GM18951 (cell line): Measurements from ENCODE around the gene DCLK2.

Experiments used
- POLR2A ChIP-seq: IDR thresholded peaks from 4 replicates; pipeline ENCODE4 v1.6.1; 2011; ENCODE audit warnings: mild to moderate bottlenecking; ENCODE audit not compliant: insufficient read length, insufficient read depth; ENCODE audit errors: extremely low read depth
- in situ Hi-C: fragments of 300-500 bp; cut with MboI; formaldehyde crosslinking; loops from one replicate; pipeline ENCODE4 v1.12.0; 2022; ENCODE audit warnings: low sequenced_read_pairs, mixed read lengths, inconsistent platforms; ENCODE audit not compliant: unreplicated experiment

Gene DCLK2

DNA sequence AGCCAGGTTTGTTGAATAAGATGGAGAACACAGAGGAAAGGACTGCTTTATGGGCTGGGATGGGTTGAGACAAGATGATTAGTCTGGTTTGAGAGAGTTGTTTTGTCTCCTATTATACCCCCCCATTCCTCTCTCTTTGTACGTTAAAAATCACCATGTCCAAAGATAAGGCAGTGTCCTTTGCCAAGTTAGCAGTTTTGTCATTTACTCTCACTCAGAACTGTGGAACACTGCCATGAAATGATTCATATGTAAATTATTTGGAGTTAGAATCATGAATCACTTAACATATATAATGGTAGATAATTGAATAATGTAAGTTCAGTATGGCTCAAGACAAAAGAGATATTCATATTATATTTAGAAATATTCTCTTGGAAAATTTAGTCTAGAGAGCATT is 151.3 kb downstream of the DCLK2 start:
- no peak for TF ChIP-seq POLR2A
- in situ Hi-C loops: no loop called here

DNA sequence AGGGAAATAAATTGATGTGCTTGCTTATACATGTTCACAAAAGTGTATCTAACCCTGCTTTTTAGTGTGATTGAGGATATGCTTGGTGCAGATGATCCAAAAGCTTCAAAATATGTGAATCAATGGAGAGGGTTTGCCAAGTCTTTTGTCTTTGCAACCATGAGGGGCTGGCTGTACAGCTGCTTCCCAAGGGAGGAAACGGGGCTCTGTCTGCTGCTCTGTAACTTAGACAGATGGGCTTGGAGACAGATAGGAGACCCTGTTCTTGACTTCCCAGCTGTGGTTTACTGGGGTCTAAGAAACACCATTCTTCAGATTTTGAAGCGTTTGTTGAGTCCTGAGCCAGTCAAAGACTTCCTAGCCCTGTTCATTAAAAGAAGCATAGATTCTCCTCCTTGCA is 152.3 kb downstream of the DCLK2 start:
- no peak for TF ChIP-seq POLR2A
- in situ Hi-C loops: no loop called here

DNA sequence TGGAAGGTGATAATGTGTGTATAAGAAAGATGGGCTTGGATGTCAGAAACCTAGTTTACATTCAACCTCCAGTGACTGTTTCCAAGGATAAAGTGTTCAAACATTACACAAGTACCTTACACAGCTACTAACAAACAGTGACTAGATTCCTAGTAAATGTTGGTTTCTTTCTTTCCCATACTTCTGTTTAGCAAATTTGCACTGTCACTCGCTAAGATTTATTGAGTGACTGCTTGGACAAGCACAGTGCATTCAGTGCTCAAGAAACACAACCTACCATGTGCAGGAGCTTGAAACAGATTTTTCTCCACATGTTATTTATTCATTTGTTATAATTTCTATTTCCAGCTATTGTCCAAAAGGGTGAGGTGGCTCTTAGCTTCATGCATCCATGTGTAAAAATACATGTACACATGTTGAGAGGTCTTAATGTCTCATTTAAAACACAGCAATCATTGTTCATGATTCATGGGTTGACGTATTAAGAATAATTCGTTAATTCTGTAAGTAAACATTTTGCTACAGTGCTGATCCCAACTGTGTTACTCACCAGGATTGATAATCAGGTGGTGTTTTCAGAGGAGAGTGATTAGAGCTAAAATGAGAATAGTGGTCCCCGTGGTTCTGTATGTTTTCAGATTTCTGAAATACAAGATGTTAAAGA is 153.0 kb downstream of the DCLK2 start:
- no peak for TF ChIP-seq POLR2A
- in situ Hi-C loops: no loop called here

DNA sequence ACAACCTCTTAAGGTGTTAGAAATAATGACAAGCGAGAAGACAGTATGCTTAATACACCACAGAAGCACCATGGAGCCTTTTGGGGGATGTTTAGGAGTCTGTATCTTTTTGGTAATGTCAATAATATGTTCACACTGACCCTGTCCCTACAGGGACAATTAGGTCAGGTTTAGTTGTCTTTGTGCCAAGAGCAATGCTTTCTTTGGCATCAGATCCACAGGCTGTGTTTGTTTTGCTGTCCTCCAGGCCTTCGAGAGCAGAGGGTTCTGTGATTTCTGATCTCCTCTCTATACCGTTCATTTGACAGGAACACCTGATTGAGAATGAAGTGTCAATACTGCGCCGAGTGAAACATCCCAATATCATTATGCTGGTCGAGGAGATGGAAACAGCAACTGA is 153.8 kb downstream of the DCLK2 start:
- TF ChIP-seq POLR2A: no peak

DNA sequence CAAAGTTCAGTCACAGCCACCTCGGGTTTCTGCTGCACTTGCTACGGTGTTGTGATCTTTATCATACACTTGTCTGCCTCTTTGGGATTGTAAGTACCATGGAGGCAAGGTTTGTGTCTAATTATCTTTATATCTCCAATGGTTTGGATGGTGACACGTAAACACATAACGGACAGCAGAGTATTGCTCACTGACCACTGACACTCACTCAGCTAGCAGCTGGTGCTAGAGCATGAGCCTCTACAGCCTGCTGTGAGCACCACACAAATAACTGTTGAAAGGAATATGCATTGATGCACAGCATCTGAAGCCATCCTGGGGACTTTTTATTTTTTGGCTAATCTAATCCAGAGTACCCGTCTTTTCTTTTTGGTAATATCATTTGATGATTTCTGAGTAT is 156.0 kb downstream of the DCLK2 start:
- in situ Hi-C loops: no loop called here
- TF ChIP-seq POLR2A: no peak

More for the DNA sequence above, 153.8 kb downstream of the DCLK2 start:
- in situ Hi-C loops: no loop called here

DNA sequence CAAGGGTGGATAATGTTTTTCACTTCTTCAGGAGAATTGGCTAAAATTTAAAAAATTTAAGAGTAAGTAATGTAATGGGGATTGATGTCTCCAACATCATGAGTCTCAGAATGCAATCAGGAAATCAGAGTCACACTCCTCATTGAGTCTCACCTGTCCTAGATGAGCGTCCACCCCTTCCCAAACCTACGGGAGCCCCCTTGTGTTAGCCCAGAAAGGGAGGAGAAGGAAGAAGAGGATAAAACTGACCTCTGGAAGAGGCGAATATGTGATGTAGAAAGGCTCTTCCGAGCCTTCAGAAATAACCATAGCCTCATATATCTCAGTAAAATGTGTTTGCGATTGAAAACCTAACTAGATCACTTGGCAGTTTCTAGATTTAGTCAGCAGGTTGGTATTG is 157.1 kb downstream of the DCLK2 start:
- TF ChIP-seq POLR2A: no peak
- in situ Hi-C loops: no loop called here

DNA sequence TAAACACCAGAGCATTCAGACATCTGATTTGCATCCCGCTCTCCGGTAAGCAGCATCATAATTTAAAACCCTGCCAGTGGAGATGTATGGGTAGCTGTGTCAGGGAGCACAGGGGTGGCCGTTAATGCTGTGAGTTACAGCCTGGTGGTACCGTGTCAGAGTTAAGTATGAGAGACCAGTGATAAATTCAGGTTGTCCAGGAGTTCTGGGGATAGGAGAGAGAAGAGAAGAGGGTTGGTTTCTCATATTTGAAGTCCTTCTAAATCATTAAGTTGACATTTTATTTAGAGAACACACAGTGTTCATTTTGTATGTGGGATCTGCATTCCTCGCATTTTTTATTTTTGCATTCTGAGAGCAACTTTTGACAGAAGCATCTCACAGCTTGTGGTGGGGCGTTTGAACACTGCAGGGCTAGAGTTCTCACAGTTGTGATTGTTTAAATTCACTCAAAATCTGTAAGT is 157.6 kb downstream of the DCLK2 start:
- in situ Hi-C loops: no loop called here
- no peak for TF ChIP-seq POLR2A

DNA sequence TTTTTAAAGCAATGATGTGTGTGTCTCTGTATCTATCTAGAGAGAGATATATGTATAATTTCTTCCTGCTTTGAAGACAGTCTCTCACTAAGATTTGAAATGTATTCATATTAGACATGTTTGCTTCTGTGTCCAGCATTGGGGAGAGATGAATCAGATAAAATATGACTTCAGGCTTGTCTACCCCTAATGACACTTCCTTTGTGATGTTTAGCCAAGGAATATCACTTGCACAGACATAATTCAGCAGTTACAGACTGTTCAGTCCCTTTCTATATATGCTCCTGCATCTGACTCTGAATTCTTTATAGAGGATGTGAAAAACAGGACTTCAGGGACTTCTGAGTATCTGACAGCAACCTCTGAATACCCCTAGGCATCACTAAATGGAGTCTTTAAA is 158.4 kb downstream of the DCLK2 start:
- TF ChIP-seq POLR2A: no peak
- in situ Hi-C loops: no loop called here

DNA sequence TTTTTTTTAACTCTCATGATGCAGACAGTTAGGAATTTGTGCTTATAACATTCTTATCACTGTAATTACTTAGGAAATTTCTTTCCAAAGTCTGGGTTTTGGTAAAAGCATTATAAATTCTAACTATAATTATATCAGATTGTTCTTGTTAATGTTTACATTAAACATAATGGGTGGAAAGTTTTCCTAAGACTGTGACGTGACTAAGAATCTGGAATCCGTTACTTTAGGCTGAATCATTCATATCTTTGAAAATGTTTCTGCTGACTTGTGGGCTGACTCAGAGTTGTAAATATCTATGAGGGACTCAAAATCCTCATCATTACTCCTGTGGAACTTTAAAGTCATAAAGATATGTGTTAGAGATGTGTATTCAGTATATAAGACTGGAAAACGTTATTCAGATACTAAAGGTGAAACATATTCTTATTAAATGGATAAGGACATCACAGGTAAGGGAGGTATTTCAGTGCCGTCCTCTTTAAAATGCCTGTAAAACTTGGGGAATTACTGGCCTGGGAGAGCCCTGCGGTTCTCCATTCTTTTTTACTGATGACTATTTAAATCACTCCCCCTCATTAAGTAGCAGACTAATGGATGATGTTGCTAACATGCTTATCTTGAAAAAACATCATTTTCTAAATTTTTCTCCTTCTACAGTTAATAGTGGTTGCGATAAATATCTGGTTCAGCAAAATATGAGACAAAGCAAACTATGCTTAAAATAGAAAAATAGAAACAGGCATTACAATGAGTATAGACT is 159.0 kb downstream of the DCLK2 start:
- in situ Hi-C loops: no loop called here
- no peak for TF ChIP-seq POLR2A

DNA sequence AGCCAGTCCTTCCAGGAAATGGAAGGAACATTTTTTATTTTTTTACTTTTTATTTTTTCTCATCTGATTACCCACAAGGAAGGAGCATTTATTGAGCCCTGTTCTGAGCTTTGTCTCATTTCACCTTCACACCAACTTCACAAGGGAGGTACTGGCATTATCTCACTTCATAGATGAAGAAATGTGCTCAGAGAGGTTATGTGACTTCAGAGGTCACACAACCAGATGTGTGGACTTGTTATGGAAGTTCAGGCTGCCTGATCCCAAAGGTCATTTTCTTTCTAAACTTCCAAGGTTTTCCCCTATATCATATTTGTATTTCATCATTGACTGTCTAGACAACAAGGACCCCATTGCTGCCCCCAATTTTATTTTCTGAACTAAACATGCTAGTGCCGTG is 160.3 kb downstream of the DCLK2 start:
- in situ Hi-C loops: no loop called here
- no peak for TF ChIP-seq POLR2A

DNA sequence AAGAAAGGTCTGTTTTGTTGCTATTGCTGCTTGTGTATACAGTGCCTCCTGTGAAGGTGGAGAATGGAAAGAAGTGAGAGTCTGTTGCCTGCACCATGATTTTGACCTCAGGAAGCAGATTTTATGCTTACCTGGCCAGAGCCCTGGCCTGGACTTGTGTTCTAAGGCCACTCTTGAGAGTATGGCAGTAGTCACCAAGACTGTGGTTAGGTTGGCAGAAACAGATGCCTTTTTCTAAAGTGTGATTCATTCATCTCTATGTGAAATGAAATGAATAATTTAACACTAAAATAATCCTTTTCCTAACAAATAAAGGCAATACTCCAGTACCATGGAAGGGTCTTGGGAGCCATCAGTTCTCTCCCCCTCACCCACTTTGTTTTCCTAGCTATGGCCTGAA is 161.8 kb downstream of the DCLK2 start:
- in situ Hi-C loops: no loop called here
- no peak for TF ChIP-seq POLR2A

DNA sequence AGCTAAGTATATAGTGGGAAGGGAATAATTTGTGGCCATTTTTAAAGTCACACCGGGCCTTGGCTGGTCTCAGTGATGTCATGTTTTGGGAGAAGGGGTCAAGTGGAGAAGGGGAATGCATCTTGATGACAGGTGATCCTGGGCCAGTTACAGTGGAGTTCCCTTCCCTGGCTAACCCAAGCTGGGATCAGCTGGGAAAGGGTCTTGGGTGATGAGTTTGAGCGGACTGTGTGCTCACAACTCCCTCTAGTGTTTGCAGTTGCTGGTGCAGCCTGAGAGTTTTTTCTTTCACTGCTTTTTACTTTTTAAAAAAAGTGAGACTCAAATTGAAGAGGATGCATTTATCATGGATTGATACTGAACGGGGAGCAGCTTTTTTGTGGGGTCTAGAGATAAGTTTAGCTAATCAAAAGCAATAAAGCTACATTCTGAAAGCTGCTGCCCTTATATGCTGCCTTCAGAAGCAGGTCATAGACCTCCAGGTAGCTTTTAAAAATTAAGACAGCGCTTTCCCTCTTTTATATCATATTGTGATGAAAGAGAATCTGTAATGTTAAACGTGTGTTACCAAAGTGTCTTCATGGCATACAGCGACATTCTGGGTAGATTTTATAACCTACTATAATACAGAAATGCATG is 164.7 kb downstream of the DCLK2 start:
- no peak for TF ChIP-seq POLR2A
- in situ Hi-C loops: no loop called here

DNA sequence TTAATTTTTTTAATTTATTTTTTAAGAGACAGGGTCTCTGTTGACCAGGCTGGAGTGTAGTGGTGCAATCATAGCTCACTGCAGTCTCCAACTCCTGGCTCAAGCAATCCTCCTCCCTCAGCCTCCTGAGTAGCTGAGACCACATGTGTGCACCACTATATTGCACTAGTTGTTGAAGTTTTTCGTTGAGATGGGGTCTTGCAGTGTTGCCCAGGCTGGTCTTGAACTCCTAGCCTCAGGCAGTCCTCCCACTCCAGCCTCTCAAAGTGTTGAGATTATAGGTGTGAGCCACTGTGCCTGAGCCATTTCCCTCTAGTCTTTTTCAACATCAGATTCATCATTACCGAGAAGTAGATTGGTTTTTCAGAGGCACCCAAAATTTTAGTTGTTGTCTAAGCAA is 165.7 kb downstream of the DCLK2 start:
- in situ Hi-C loops: no loop called here
- TF ChIP-seq POLR2A: no peak

DNA sequence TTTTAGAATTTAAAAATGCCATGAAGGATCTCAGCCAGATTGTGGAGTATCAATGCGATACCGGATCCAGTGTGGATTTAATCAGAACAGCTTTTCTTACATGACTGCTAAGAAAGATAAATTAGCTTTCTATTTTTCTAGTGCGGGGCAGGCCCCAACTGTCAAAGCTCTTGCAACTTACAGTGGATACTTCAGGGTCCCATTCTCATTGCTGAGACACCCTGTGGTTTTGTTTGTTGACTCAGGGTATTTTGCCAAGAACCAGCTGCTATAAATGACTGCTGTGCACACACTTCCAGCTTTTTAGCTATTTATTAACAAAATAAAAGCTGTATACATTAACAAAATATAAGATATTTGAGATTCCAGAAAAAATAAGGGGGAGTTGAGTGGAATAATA is 166.4 kb downstream of the DCLK2 start:
- in situ Hi-C loops: no loop called here
- TF ChIP-seq POLR2A: no peak

DNA sequence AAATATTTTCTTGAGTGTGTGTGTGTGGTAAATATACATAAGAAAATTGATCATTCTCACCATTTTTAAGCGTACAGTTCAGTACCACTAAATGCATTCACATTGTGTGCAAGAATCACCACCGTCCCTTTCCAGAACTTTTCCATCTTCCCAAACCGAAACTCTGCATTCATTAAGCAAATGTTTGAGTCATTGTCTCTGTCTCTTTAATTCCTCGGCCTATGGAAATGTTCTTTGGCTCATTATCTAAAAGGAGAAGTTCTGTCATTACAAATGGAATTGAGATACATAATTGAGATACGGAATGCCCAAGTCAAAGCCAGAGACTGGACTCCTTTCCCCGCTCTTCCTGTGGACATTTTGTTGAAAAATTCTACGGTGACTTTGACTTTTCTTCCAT is 168.9 kb downstream of the DCLK2 start:
- in situ Hi-C loops: no loop called here
- no peak for TF ChIP-seq POLR2A
